GM19023 (cell line): Measurements from ENCODE around the gene IPCEF1.

ENCODE experiments used
- ATAC-seq: cut with Tn5 transposase; IDR thresholded peaks from one replicate; pipeline ENCODE4 v1.9.1; 2021; ENCODE audit warnings: mild to moderate bottlenecking, moderate library complexity; ENCODE audit not compliant: unreplicated experiment

IPCEF1 gene

DNA sequence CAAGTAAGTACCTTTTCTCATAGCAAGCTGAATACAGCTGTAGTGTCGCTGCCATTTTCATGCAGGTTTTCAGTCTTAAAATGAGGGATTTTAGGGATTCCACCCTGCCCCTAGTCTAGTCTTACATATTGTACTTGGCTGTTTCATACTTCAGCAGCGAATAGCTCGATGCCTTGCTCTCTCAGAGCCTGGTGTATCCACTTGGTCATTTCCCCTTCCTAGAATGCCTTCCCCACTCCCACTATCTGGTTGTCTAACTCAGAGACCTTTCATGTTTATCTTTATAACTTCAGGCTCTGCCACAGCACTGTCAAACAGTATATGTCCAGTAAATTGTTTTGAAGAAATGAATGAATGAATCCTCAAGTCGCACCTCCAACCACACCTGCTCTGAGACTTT lies 21.1 kb upstream of the IPCEF1 start:
- ATAC-seq: no peak

DNA sequence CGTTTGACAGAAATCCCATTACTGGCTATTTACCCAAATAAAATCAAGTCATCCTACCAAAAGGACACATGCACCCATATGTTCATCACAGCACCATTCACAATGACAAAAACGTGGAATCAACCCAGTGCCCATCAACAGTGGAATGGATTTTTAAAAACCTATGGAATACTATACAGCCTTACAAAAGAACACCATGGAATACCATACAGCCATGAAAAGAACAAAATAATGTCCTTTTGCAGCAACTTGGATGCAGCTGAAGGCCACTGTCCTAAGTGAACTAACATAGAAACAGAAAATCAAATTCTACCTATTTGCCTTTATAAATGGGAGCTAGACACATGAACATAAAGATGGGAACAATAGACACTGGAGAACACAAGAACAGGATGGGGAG lies 17.4 kb upstream of the IPCEF1 start:
- ATAC-seq: no peak

DNA sequence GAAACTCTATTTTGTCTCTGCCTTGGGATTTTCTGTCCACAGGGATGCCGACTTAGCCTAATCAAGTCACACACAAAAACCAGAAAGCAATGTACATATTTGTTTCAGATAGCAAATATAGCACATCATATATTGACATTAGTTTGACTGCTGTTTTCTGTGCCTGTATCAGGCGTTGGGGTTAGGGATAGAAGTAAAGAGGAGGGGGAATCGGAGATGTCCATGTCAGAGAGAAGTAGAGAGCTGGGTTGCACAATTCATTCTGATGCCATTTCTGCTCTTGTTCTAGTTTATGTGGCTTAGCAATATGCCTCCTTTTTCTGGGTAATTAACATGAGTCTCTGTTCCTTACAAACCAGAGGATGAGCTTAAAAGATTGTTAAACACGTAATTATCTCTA lies 14.7 kb upstream of the IPCEF1 start:
- ATAC-seq: no peak

DNA sequence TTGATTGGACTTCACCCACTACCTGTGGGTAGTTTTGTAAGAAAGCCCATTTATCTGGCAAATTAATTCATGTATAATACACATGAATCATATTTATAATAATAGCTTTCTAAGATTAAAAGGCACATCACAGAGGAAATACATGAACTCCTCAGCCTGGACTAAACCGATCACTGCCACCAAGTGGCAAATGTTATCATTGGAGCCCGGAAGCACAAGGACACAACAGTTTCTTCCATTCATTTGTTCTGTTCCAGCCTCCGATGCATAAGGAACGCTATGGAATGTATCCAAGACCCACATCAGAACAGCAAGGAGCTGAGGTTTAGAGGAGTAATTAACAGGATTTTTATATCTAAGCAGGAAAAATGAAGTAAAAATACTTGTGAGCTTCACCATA lies 13.9 kb upstream of the IPCEF1 start:
- ATAC-seq: no peak

DNA sequence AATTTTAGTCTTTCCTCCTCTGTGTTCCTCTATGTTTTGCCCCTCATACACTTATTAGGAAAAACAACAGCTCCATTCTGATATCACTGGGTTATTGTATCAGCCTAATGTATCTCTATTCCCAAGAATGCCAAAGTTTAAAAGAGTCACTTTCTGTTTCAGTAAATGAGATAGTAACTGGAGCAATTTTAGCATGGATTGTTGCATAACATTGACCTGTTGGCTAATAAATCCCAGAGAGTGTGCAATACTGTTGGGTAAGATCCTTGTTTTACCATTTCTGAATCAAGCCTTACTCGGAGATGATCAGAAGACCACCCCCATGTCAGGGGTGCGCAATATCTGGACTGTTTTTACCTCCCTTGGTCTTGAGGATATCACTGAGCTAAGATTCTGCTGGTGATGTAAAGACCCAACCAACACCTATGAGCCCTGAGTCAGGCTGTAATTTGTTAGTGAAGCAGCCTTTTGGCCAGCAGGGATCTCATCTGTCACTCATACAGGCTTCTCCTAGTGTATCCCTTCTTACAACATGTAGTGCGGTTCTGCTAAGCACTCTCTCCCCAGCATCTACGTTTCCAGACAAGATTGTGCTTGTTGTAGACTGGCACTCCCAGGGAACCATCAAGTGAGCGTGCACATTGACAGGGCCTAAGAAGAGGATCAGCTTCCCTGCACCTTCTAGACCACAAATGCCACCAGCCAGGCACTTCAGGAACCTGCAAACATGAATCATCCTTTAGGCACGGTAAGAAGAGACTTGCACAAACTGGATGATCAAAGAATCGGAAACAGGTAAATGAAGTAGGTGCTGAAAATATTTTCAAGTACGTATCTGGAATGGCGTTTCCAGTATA lies 11.5 kb upstream of the IPCEF1 start:
- no peak for ATAC-seq

DNA sequence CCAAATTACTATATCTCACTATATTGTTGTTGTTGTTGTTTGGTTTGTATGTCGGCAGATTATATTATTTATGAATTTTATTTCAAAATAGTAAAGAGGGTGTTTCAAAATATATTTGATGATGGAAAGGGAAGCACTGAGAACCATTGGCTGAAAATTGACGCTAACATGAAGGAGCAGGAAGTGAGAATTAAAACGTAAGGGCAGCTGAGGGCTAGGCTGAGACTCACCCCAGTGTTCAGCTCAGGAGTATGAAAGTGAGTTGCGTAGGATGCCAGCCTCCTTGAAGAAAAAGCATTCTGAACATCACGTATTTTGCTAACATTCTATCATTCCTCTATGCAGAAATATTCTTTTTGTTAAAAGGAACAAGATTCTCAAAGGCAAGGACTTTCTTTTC lies 10.7 kb upstream of the IPCEF1 start:
- no peak for ATAC-seq

DNA sequence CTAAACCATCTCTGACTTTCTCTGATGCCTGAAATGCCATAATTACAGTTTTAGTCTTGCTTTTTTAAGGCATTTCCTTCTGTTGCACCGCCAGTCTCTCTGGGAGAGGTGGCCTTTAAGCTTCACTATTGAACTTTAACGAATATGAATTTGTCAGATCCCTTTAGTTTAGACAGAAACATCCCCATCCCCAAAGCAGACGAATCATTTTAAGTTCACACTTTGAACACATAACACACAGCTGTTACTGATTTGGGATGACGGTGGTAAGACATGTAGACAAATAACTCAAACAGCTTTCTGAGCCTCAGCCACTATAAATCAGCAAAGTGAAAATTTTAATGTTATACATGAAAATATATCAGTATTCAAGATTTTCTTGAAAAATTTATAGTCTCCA lies 7.2 kb upstream of the IPCEF1 start:
- no peak for ATAC-seq

DNA sequence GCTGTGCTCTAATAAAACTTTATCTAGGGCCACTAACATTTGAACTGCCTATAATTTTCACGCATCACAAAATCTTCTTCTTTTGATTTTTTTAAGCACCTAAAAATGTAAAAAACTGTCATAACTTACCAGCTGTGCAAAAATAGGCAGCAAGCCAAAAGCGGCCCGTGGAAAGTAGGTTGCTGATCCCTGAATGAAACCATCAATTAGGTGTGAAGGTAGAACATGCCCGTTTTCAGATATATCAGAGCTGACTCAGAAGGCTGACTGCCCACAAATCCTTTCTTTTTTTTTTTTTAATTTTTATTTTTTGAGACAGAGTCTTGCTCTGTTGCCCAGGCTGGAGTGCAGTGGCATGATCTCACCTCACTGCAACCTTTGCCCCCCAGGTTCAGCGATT lies 4.9 kb upstream of the IPCEF1 start:
- no peak for ATAC-seq

DNA sequence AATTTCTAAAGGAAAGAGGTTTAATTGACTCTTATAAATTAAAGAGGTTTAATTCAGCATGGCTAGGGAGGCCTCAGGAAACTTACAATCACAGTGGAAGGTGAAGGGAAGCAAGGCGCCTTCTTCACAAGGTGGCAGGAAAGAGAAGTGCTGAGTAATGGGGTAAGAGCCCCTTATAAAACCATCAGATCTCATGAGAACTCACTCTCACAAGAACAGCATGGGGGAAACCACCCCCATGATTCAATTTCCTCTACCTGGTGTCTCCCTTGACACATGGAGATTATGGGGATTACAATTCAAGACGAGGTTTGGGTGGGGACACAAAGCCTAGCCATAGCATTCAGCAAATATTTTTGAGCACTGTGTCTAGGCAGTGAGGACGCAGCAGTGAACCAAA lies 3.9 kb upstream of the IPCEF1 start:
- no peak for ATAC-seq

DNA sequence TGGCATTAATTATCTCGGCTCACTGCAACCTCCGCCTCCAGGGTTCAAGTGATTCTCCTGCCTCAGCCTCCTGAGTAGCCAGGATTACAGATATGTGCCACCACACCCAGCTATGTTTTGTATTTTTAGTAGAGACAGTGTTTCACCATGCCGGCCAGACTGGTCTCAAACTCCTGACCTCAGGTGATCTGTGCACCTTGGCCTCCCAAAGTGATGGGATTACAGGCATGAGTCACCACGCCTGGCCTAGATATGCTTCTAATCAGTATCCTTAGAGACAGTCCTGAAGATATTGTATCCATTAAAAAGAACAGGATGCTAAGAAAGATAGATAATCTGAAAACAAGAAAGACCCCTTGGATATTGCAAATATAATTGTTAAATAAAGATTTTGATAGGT lies 3.1 kb upstream of the IPCEF1 start:
- no peak for ATAC-seq

DNA sequence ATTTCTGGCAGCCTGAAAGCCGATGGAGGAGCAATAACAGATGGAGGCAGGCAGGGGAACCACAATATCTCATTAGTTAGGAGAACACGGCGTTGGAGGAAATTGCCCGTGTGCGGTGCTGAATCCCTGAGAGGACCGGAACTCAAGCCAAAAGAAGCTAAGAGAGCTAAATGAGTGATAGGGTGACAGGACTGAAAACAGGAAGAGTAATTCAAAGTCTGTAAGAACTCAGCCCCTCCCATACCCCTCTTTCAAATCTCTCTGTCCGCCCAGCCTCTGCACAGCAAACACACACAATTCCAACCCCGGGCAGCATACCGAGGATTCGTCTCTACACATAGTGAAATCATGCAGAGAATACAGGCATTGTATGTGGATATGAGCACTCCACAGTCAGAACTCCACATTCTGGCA lies 2.6 kb upstream of the IPCEF1 start:
- ATAC-seq: no peak

DNA sequence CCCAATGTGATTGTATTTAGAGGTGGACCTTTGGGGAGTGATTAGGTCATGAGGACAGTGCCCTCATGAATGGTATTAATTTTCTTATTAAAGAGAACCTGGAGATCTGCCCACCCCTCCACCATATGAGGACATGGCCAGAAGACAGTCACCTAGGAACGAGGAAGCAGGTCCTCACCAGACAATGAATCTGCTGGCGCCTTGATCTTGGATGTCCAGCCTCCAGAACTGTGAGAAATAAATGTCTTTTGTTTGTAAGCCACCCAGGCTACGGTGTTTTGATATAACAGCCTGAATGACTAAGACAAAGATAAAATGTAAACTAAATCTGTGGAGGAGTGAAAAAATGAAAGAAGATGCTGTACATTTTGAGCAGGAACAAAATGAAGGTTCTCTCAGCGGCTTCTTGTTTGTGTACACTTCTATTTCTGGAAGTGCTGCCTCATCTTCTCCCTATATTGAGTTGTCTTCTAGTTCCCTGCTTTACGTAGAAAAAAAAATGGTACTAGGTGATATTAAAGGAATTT lies 1.5 kb upstream of the IPCEF1 start:
- ATAC-seq: no peak

DNA sequence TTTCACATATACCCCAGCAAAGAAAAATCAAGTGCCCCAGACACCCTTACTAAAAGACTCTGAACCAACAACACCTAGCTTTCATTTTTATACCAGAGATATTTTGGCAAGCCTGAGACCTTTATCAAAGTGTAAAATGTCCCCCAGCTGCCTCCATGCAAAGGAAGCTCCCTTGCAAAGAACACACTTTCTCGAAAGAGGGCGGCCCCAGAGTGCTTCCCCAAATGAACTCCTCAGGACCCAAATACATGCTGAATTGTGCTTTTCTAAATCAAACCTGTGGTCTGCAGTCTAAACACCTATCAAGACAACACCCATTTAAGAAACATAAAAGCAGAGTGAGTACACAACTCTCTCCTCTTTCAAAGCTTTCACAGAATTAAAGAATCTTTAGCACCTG lies 490 bp downstream of the IPCEF1 start:
- no peak for ATAC-seq

DNA sequence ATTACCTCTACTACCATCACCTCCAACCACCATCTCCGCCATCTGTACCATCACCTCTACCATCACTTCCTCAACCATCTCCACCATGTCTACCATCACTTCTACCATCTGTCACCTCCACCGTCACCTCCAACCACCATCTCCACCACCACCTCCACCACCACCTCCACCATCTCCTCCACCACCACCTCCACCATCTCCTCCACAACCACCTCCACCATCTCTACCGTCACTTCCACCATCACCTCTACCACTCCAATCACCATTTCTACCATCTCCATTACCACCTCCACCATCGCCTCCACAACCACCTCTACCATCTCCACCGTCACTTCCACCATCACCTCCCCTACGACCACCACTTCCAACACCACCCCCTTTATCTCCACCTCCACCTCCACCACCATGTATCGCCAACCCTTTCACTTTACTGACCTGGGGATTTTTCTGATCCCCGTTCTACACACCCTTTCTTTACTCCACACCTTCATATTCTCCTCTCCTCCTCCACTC lies 2.3 kb downstream of the IPCEF1 start:
- no peak for ATAC-seq

DNA sequence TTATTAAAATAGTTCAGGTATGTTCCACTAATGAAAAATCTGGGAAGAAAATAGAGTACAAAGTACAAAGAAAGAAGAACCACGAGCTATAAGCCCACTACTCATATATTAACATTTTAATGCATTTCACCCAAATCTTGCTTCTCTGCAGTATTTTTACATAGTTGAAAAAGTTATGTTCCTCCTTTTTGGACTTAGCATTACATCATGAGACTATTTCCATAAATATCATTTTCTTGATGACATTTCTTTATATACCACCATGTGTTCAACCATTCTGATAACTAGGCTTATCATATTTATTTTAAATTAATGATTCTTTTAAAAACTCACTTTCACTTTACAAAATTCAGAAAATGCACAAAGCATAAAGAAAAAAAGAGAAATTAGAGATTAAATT lies 3.0 kb downstream of the IPCEF1 start:
- no peak for ATAC-seq

DNA sequence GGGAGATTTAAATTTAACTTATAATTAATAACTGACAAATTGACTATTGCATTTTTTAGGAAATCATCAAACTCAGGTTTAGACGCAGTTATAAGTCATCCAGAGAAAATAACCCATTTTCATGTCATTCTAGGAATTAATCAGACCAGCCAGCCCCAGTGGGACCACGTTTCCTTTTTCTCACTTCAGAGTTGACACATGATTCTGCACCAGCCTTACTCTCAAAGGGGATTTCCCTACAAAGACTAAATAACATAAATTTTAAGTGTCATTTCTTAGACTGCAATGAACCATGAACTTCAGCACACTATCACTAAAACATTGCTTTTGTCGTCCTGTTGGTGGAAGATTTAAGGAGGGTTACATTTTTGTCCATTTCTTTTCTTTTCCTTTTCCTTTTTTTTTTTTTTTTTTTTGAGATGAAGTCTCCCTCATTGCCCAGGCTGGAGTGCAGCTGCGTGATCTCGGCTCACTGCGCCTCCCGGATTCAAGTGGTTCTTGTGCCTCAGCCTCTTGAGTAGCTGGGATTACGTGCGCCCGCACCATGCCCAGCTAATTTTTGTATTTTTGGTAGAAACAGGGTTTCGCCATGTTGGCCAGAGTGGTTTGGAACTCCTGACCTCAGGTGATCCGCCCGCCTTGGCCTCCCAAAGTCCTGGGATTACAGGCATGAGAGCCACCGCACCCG lies 3.6 kb downstream of the IPCEF1 start:
- ATAC-seq: peak; percentile 62

DNA sequence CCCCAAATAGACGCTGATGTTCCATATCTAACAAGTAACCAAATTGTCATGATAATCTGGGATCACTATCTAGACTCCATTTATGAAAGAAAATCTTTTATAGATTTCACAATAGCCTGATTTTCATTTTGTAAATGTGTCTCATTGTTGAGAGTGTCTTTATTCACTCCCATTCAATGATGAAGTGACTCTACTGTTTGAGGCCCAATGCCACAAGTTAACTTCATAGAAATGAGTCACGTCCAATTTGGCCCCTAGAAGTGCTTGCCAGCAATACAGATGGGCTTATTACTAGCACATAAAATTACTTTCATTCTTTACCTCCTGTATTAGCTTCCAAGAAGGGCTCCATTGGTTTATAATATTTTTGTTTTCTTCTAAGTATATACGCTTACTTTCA lies 6.3 kb downstream of the IPCEF1 start:
- no peak for ATAC-seq

DNA sequence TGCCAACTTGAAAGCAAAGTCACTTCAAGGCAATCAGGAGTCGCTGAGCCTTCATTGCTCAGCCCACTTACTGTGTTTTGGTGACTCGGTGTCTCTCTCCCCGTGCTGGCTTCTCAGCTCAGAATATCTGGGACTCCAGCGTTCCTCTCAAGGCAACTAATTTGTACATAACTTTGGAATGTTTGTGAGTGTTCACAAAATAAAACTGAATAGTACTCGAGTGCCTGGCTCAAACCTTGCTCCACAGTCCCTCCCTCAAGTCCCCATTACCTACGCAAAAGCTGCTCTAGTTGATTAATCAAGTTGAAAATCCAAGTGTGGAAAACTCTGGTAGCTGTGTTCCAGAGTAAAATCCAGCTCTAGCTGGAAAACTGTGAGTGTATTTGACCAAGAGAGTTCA lies 8.6 kb downstream of the IPCEF1 start:
- ATAC-seq: no peak

DNA sequence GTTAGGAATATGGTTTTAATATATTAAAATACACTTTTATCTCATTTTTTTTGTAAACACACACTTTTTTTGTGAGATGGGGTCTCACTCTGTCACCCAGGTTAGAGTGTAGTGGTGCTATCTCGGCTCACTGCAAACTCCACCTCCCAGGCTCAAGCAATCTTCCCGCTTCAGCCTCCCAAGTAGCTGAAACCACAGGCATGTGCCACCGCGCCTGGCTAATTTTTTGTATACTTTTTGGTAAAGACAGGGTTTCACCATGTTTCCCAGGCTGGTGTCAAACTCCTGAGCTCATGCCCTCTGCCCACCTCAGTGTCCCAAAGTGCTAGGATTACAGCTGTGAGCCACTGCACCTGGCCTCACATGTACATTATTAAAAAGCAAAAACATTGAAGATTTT lies 10.8 kb downstream of the IPCEF1 start:
- no peak for ATAC-seq

DNA sequence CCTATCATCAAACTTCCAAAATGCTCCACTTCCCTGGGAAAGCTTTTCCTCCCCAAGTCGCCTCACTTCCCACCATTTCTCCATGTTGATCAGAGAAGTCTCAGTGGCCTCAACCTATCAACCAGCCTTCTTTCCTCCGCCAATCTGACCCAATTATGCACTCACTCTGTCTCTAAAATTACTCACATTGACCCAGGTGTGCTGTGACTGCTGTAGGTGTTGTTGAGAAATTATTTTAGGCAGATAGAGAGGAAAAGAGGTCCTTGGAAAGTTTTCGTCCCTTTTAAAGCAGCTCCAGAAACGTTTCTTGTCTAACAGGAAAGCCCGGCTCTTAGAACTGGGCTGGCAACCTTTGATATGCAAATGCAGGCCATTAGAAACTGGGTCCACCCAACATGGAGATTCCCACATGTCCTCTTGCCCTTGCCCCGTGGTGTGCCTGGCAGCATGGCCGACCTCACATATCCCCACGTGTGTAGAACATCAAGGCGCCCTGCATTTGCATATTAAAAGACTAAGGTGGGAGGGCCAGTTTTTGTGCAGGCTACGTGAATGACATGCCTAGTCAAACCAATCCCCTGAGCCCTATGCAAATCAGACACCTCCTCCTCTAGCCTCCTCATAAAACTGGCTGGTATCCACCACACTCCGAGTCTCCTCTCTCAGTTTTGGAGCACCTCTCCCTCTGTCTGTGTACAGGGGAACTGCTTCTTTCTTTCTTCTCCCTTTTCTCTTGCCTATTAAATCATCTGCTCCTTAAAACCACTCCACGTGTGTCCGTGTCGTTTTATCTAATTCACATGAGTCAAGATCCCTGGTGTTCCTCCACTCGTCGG lies 12.9 kb downstream of the IPCEF1 start:
- ATAC-seq: no peak

DNA sequence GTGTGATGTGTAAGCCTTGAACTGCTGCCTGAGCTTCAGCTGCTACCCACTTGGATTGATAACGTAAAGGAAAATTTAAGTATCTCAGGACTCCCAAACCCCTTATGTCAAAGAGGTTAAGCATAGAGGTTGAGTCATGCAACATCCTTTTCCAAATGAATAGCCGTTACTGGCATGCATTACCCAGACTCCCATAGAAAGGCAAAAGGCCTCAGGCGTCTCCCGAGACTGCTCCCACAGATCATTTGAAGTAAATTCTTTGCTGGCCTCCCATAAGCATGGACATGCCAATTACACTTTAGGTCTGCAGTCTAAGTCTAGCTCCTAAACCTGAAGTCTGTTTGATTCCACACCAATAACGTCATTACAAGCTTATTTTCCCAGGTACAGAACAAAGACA lies 14.7 kb downstream of the IPCEF1 start:
- ATAC-seq: no peak
